Fibroblast of skin of right biceps (primary cell): ENCODE measurements around the gene MYO1B.
A peak's percentile ranks its signal among the peaks of the same experiment; 100 is the strongest.

Experiments used
- DNase-seq: peaks from one replicate; pipeline ENCODE4 v3.0.0-alpha.2; 2013

Gene MYO1B

DNA sequence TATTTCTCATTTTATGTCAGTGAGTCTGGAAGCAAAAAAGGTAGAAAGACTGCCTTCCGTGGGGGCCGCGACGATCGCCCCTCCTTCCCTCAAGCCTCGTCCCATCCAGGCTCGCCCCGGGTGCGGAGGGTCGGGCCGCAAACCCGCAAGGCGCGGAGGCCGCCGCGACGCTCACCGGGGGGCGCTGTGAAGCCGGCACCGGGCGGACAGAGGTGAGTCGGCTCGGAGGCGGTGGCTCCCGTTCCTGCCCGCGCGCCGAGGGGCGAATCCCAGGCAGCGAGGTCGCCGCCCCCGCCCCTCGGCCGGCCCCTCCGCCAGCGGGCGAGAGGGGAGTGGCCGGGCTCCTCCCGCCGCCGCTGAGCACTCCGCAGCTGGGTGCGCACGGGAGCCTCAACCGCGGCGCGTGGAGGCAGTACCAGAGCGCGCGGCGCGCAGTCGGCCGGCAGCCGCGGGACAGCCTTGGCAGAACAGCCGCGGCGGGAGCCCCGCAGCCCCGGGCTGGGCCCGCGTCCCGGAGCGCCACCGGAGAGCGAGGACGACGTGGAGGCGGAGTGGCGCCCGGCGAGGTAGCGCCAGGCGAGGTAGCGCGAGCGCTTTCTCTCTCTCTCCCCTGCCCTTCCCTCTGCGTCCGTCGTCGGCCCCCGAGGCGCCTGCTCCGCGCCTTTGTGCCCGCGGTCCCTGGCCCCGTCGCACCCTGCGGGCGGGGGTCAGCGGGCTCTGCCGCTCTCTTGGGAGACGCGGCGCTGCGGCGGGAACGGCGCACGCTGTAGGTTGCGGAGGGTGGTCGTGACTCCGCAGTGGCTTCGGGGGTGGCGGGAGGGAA lies at the start of gene MYO1B:
TSS of gene MYO1B (plus strand) at position 359 of the 823 bp plus-strand sequence. CDS start 31,492 bp downstream, outside the sequence.
- DNase-seq = peak; percentile 88

DNA sequence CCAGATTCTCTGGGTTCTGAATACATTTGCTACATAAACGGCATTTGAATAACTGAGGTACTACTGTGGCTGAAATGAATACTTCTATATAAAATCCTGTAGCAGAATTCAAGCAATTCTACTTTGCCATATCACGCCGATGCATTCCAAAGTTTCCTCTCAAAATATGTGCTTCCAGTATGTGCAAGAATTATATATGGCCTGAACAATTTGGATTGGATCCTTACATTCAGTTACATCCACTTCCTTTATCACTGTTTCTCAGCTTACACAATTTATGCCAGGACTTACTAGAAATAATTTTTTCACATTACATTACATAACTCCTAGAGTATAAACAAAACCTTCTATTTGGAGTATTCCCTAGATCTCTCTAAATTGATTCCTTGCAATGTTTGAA lies 48.1 kb upstream of the MYO1B start:
- peak; percentile 11 for DNase-seq

DNA sequence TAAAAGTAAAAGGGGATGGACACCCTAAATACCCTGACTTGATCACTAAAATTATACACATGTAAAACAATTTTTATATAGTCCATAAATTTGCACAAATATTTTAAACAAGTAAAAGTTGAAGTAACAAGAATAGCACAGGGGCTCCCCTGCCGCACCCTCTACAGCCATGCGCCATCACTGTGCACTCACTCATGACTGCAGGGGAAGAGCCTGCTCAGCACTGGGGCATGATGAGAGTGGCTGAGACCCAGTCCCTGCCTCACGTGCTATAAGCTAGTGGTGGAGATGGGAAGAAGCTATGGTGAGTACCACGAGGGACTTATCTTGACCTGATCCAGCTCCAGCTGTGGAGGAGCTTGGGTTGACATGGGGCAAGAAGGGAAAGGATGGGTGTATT lies 46.9 kb upstream of the MYO1B start:
- no peak for DNase-seq

DNA sequence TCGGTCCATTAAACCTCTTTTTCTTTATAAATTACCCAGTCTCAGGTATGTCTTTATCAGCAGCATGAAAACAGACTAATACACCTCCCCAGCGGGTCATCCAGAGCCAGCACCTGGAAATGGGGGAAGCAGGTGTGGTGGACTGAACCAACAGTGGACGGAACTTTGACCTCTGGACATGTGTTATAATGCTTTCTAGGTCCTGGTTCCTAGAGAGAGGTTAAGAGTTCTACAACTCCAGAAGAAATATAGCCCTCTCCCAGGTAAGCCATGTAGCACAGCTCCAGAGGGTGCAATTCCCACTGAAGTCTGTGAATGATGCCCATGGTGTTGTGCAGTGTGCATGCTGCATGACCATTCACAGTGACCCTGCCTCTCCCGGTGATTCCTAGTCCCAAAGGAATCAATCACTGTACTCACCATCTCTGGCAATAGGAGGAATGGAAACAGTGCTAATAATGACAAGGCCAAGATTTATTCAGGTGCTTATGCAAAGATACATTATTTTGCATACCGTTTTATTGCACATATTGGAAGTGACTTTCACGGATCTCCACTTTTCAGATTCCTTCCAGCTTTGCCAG lies 45.2 kb upstream of the MYO1B start:
- DNase-seq = no peak

DNA sequence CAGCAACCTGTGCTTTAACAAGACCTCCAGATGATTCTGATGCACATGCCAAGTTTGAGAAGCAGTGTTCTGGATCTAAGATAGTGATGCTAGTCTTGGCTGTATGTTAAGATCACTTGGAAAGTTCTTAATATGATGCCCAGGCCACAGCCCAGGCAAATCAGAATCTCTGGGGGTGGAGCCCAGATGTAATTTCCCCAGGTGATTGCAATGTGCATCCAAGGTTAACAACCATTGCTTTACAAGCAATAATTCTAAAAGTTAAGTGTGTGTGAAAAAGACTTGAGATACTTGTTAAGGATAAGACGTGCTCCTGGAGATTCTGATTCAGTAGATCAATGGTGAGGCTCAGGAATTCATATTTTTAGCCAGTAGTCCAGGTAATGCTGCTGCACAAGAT lies 44.3 kb upstream of the MYO1B start:
- no peak for DNase-seq

DNA sequence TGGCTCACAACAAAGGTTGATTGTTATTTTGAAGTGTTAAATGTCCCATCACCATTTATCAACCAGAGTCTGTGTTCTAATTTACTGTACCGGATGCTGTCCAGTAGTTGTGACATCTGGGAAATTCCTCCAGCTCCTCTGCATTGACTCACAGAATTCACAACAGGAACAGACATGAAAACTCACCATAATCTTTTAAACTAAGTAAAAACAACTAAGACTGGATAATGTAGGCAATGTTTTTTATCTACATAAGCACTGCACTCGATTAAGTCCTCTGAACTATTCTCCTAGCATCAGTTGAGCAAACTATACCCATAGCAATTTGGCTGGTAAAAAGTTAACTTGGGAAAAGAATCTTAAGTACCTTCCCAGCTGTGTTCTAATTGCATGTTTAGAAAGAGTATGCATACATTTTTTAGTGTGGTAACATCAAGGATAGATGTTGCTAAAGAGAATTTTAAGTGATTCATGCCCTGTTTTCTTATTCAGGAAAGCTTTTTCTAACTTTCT lies 42.9 kb upstream of the MYO1B start:
- peak; percentile 85 for DNase-seq

DNA sequence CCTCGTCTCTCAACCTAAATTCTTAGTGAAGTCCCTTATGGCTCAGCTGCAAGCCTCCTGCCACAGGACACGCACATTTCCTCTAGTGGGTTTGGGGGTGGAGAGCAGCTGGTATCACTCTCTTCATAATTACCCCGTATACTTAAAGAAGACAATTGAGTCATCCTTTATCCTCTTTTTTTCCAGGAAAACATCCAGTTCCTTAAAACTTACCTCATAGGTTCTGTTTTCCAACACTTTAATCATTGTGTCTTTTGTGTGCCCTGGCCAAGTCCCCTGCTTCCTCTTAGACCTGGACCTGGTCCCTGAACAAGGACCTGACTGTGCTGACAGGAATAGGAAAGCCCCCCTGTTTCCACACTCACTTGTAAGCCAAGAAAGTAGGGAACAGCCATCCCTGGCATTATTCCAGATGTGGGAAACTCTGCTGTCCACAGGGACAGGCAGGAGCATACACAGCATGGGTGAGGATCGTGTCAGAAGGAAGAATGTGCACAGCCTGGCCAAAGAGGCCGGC lies 42.3 kb upstream of the MYO1B start:
- peak; percentile 76 for DNase-seq

DNA sequence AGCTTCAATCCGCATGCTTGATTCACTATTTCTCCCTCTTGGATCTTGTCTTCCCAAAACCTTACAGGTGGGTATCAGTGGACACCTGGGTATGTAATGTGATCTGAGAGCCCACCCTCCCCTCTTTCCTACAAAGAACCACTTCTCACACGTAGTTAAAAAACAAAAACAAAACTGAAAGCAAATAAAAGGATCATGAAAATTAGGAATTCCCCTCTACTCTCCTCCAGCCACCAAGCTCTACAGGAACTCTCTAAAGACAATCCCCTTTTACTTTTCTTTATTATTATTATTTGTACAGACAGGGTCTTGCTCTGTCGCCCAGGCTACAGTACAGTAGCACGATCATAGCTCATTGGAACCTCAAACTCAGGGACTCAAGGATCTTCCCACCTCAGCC lies 40.8 kb upstream of the MYO1B start:
- DNase-seq = no peak

DNA sequence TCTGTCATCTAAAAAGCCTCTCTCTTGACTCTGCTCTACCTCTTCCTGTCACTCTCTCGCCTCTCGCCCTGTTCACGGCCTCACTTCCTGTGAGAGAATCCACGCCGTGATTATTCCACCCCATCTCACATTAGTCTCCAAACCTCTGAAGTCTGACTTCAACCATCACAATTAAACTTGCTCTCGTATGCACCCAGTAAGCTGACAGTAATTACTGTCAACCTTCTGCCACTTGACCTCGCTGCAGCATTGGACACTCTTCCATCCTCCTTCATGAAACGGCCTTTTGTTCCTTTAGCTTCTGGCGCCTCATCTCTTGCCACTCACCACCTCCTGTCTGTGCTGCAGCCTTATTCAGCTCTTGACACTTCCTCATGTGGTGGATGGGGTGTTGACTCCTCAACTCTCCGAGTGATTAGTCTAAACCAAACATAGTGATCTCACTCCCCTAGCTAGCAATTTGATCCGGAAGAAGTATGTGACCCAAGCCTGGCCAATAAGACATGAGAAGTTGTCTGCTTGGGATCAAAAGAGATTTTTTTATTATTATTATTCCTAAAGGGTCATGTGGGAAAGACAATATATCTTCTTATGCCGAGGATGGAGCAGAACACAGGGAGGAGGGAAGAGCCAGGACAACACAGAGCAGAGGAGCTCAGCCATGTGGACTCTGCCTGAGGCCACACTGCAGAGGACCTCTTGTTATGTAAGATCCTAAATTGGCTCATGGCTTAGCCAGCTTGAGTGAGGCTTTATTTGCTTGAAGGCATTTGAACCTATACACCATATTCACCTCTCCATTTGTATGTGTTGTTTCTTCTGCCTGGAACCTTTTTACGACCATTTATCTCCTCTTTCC lies 38.4 kb upstream of the MYO1B start:
- DNase-seq = peak; percentile 41

DNA sequence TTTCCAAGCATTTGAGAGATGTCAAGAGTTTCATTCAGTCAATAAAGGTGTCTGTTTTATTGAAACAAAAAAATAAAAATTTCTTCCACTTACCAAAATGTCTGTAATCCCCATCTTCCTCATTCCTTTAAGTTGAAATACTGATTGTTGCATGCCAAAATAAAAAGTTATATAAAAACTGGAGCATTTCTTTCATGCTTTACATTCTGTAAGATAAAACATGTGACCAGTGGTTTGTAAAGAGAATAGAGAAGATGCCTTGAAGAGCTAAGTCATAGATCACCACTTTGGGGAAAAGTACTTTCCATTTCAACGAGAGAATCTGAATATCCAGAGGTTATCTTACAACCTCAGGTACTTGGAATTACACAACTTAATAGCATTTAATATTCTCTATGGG lies 35.9 kb upstream of the MYO1B start:
- DNase-seq = peak; percentile 77

DNA sequence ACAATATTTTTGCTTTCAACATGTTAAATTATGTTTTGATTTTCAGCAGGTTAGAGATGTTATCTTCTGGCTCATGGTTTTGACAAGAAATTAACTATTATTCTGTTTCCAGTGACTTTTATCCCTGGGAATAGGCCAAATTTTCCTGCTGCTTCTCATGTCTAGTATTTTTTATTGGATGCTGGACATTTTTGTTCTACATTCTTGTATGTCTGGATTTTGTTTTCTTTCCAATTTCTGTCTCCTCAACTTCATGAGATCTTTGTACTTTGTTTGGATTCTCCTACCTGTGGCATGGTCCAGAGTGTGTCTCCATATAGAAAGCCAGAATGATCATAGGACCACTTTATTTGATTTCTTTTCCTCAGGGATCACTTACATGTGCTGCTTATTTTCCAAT lies 33.1 kb upstream of the MYO1B start:
- no peak for DNase-seq

DNA sequence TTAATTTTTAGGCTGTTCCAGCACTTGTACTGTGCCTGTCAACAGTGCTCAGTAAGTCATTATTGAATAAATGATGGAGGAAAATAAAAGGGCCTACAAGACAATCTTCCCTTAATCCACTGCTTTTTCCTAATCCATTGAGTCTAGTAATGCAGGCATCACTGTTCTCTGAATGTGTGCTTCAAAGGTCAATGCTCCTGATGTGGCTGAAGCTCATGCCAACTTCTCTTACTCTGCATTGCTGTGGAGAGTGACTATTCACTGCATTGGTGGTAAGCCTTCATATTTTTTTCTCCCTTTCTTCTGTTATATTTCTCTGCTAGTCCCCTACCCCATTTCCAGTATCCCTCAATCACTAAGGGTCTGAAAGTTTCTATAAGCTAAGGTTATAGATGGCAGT lies 31.9 kb upstream of the MYO1B start:
- no peak for DNase-seq

DNA sequence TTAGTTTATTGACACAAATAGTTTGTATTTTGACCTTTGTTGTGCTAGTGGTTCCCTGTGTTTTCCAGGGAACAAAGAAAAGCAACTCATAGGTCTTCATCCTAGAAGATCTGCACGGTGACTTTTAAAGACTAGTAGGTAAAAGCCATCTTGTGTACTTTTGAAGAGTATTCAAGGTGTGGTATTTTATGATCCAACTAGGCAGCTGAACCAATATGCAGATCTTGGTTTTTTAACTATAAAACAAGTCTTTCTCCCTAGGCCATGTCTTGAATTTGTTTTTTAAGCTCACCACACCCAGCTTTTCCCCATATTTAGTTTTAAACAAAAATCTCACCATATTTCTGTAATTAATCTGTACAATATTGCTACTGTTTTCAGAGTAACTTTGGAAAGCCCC lies 30.0 kb upstream of the MYO1B start:
- no peak for DNase-seq

DNA sequence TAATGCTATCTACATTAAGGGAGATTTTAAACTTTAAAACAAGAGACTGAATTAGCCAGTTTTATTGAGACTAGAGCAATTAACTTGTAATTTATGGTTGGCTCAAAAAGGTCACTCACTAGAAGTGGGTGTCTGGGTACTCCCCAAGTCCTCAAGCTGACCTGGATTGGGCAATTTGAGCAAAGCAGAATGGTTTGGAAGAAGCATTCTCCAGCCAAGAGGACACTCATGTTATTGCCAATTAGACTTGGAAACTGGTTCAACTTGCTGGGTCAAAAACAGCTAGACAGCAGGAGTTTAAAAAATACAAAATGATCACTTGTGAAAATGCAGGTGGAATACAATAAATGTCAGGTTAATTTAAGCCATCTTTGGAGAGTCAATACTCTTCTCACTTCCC lies 29.5 kb upstream of the MYO1B start:
- DNase-seq = no peak

DNA sequence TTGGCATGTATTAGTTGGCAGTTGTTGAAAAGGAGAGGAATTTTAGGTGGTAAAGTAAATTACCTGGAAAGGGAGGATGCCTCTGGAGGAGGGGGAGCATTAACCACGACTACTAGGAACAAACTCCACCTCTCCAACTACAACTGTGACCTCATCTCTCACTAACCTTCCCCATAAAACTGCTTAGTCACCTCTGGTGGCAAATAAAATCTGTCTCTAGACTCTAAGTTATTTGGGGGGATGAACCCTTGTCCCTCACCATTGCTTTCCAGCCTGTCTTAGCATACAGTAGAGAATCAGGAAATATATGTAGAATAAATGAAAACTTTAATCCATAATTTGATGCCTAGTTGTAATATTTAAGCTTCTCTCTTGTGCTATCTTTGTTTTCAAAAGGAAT lies 27.6 kb upstream of the MYO1B start:
- DNase-seq = peak; percentile 77

DNA sequence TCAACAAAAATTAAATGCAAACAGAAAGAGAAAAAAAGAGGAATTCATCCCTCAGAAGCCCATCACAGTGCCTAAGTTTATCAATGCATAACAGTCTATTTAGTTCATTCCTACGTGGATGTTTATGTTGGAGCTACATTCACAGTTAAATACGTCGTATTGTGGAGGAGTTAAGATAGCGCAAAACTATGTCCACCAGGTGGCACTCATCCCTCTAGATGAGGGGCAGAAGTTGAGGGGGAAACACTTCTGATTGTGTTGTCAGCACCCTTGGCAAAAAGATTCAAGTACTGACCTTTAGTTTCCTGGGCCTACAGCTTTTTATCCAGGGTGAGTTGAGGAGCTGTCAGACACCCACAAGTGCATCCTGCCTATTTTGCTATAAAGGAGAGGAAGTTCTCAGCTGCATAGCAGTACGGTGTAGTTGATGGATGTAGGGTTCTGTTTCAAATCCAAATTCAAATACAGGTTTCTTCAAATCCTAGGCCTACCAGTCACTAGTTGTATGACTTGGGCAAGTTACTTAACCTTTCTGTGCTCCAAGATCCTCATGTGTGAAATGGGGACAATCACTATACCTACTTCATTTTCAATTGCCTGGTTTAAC lies 26.8 kb upstream of the MYO1B start:
- peak; percentile 84 for DNase-seq

DNA sequence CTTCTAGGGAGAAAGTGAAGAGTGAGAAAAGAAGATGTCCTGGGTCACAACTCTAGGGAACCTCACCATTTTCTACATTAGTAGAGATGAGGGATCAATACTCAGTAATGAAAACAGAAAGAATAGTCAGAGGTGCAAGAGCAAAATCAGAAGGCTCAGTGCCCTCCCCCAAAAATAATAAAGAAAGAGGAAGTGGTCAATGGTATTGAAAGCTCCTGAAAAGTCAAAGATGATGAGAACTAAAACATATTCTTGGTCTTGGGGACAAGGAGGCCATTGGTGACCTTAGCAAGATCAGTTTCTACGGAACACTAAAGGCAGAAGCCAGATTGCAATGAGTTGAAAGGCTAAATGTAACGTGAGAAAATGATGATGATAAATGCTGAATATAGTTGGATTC lies 24.5 kb upstream of the MYO1B start:
- no peak for DNase-seq

DNA sequence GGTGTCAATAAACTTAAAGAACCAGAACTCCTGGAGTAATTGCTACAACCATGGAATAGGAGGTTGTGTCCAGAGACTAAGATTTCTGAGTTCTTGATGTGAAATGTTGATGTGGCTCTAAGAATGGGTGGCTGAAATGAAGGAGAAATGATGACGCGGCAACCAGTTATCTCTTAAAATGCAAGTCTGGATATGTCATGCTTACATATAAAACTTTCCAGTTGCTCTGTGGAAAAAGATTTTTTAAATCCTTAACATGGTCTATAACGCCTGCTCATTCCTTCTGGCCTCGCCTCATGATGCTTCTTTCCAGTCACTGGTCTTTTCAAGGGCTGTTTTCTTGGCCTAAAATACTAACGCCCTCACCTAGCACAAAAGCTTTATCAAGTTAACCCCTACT lies 23.5 kb upstream of the MYO1B start:
- no peak for DNase-seq

DNA sequence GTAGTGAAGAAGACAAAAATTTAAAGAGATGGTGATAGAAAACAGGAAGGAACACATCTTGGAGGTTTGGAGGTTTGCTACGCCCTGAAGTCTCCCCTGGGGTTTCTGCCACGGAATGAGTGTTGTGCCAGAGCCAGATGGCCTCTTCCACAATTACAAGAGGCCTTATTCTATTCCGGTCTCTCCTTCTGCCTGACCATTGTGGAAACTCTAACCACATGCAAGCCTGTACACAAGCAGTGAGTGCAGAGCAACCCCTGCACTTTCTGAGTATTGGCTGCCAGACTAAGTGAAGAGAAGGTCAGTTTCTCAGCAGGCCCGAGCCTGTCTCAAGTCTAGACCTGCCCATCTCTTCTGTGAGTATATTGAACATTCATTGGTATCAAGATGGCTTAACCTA lies 22.7 kb upstream of the MYO1B start:
- DNase-seq = peak; percentile 26

DNA sequence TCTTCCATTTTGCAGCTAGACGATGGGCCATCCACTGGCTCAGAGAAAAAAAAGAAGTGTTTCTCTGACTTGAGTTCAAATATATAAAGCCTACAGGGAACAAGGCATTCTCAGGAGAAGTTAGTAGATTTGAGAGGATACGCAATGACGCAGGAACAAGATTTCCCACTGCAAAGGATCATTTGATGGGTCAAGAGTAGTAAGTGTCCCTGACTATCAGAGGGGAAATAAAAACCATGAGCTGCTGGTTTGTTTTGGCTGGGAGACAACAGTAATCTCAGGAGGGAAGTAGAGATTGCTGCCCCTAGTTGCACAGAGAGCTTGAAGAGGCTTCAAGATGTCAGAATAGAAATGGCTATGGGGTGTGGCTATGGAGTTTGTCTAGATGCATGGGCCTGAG lies 22.3 kb upstream of the MYO1B start:
- no peak for DNase-seq

DNA sequence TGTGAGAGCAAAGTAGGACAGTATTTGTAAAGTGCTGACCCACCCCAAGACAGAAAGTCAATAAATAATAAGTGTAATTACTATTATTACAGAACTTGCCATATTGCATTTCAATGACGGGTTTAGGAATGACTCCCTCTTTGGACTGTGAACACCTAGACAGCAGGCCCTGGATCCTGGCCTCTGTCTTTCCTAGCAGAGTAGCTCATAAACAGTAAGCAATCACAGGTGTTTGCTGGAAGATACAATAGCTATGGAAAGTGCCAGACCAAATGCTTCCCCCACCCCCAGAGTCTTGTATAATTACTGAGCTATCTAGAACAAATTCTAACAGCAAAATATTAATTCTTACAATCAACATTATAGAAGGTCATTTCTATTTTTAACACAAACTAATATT lies 20.1 kb upstream of the MYO1B start:
- DNase-seq = no peak

DNA sequence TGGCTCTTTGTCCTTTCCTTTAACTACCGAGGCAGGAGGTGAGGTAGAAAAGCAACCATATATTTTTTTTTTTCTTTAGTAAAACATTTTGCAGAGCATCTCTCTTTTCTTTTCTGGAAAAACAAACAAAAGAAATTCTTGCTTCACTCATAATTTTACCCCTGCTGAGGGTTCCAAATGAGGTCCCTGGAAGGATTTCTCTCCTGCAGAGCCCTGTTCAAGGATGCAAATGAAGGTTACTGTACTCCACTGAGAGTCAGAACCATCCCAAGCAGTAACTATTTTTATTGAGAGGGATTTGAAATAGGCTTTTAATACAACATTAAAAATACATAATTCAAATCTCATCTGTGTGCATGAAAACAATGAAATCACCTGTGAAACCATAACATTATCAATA lies 19.5 kb upstream of the MYO1B start:
- DNase-seq = no peak

DNA sequence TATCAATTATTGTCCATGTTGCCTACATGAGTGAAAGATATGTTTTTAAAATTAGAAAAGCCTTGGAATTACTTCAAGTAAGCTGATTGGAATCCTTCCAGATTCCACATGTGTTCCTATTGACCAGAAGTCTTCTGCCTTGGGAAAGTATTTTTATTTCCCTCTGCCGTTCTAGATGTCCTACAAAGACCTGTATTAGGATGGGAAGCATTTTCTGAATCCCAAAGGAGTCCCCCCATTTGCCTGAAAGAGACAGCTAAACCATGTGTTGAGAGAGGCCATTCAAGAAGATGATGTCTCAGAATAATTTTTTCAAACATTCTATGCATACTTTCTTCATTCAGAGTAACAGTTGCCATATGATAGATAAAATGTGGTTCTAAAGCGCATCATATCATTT lies 19.0 kb upstream of the MYO1B start:
- peak; percentile 62 for DNase-seq
